Natural killer cell treated with Interleukin-12 subunit alpha and Interleukin-12 subunit beta and Interleukin-15 and Interleukin-18, amount 100 ng/mL, for 72 hours (primary cell): ENCODE data around the gene FUNDC2. TPM values are rescaled to one million over a fixed set of nuclear protein-coding genes. Genes with fewer than 3 reads are reported as not detected.

Experiments used
- ATAC-seq, 2 donors: fragments of 150-1000 bp; cut with Tn5 transposase in 1 of 2; sonication (Bioruptor Pico), chemical (Tn5 transposase) in 1 of 2; 2 replicates each; pipeline ENCODE4 v1.10.0; 2021
- DNase-seq: peaks from one replicate; pipeline ENCODE4 v3.0.0; 2022; ENCODE audit warnings: low spot score
- H3K27ac Mint-ChIP-seq, 2 donors: 1 replicate in 1 of 2; 2 replicates in 1 of 2; pipeline ENCODE4 v1.8.0; 2022; ENCODE audit warnings: mixed read lengths in 2 of 2, mild to moderate bottlenecking in 1 of 2, moderate library complexity in 1 of 2
- H3K27me3 Mint-ChIP-seq, 2 donors: 1 replicate in 1 of 2; 2 replicates in 1 of 2; pipeline ENCODE4 v1.8.0; 2022; ENCODE audit warnings: mixed read lengths in 2 of 2
- H3K36me3 Mint-ChIP-seq: one replicate; pipeline ENCODE4 v1.8.0; 2022; ENCODE audit warnings: mixed read lengths
- H3K4me1 Mint-ChIP-seq, 2 donors: 1 replicate in 1 of 2; 2 replicates in 1 of 2; pipeline ENCODE4 v1.8.0; 2022; ENCODE audit warnings: low read depth in 2 of 2, mixed read lengths in 2 of 2, mild to moderate bottlenecking in 1 of 2
- H3K4me3 Mint-ChIP-seq: one replicate; pipeline ENCODE4 v1.8.0; 2022; ENCODE audit warnings: mixed read lengths
- H3K9me3 Mint-ChIP-seq: 2 replicates; pipeline ENCODE4 v1.8.0; 2022; ENCODE audit warnings: mixed read lengths
- total RNA-seq, 2 donors: library from RNA; stranded (reverse); gene quantifications; one replicate each; pipeline ENCODE4 v1.2.3, GENCODE V29; 2022

Gene FUNDC2
- total RNA-seq, 2 donors from 2014 or later: 47.2 to 62.5 TPM

DNA sequence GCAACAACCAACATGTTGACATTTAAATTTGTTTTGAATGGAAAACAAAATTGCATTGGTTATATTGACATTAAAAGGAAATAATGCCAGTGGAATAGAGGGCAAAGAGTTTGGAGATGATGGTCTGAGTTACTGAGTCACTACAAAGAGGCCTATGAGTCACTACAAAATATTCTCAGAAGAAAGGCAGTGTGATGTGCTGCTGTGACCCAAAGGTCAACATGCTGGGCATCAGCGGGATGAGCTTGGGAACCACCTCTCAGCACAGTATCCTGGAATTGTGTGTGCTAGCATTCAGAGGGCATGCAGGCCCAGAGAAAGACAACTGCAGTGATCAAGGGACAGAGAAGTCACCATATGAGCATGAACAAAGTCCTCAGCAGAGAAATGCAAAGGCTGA, 41.5 kb downstream of the FUNDC2 start:
- Mint-ChIP-seq H3K4me3 (no peak overlapping the region), H3K36me3 (no peaks in the 10 kb centered on the region), H3K4me1 (peaks cover 13 to 17% of the 10 kb centered on the region in 2 donors), H3K9me3 (no peaks in the 10 kb centered on the region), H3K27ac (no peak overlapping the region), H3K27me3 (peaks cover 0 to 4% of the 10 kb centered on the region in 2 donors)
- ATAC-seq (no peak), DNase-seq (no peak)

DNA sequence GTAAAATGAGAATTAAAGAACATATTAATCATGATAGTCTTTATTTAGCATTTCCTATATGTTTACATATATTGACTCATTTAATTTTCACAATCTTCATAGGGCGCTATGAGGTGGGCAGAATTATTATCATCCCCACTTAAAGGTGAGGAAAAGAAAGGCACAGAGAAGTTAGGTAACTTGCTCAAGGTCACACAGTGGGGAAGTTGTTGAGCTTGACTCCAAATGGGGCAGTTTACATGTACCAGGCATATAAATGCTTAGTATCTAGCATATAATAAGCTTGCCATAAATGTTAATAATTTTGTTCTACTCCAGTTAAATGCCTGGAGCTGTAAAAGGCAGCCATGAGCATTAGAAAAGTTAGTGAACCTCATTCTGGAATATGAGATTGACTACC, 42.8 kb downstream of the FUNDC2 start:
- H3K27ac Mint-ChIP-seq: peak overlapping the region; percentile 71 to 82
- H3K27me3 Mint-ChIP-seq: peaks cover 0 to 6% of the 10 kb centered on the region in 2 donors
- H3K9me3 Mint-ChIP-seq: no peaks in the 10 kb centered on the region
- peaks cover 23 to 29% of the 10 kb centered on the region in 2 donors for H3K4me1 Mint-ChIP-seq
- peaks cover 12% of the 10 kb centered on the region for H3K36me3 Mint-ChIP-seq
- DNase-seq: no peak
- no peak for ATAC-seq
- H3K4me3 Mint-ChIP-seq: peak overlapping the region; percentile 87

DNA sequence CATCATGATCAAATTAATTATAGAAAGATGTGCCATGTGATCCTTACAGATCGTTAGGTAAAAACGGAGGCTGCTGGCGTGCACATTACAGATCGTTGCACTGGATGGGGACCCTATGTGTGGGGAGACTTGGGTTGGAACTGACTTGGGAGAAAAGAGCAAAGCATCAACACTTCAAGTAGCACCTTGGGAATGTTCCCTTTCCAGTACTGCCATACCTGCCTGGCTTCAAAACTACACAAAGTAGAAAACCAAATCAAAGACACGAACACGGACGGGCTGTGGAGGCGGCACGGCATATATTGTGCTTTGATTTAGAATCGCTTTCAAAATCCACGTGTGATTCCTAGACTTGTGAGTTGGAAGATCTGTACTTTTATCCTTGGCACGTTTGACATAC, 43.4 kb downstream of the FUNDC2 start:
- no peak for DNase-seq
- peaks cover 23 to 32% of the 10 kb centered on the region in 2 donors for H3K4me1 Mint-ChIP-seq
- H3K27ac Mint-ChIP-seq: peak overlapping the region; percentile 71 to 82

DNA sequence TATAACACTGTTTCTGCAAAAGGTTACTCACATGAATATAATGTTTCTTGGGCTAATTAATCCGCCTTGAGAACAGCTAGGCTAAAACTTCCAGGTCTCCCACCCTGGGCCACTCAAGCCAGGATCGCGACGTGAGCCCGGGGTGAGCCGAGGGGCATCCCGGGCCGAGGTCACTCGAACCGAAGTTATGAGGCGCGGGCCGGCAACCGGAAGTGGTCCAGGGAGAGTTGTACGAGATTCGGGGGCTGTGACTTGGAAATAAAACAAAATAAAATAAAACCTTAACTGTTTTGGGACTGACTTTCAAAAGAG, 44.0 kb downstream of the FUNDC2 start:
- H3K27ac Mint-ChIP-seq: peak overlapping the region; percentile 71 to 82
- H3K9me3 Mint-ChIP-seq: no peaks in the 10 kb centered on the region
- H3K36me3 Mint-ChIP-seq: peaks cover 21% of the 10 kb centered on the region
- peaks cover 0 to 6% of the 10 kb centered on the region in 2 donors for H3K27me3 Mint-ChIP-seq
- peak overlapping the region; percentile 87 for H3K4me3 Mint-ChIP-seq
- H3K4me1 Mint-ChIP-seq: peaks cover 21 to 38% of the 10 kb centered on the region in 2 donors
- DNase-seq: peak; percentile 62
- ATAC-seq: peak in 1 of 2 donors; percentile 13

More for the DNA sequence above, 43.4 kb downstream of the FUNDC2 start:
- Mint-ChIP-seq H3K4me3 (peak overlapping the region; percentile 87), H3K9me3 (no peaks in the 10 kb centered on the region), H3K36me3 (peaks cover 15% of the 10 kb centered on the region), H3K27me3 (peaks cover 0 to 6% of the 10 kb centered on the region in 2 donors)
- ATAC-seq: no peak

DNA sequence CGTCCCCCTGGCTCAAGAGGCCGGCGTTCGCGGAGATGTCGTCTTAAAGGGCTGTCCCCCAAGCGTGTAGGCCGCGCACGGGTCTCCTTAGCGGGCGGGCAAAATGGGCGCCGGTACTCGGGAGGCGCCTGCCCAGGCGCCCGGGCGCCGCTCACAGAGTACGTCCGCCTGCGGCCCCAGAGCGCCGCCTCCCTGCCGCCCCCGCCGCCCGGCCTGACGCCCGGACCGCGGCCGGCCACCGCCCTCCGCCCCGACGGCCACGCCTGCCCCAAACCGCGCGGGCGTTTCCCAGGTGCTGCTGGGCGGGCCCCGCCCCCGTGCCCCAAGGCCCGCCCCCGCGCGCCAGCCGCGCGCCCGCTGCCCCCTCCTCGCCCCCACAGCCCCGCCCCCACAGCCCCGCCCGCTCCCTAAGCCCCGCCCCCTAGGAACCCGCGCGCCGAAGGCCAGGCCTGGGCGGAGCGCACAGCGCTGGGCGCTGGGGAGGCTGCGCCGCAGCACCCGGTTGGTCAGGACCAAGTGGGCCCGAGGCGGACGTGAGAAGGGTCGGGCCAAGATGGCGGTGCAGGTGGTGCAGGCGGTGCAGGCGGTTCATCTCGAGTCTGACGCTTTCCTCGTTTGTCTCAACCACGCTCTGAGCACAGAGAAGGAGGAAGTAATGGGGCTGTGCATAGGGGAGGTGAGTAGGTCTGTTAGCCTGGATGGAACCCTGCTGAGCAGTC, 44.5 kb downstream of the FUNDC2 start, which contains the start of the genes BRCC3, CMC4 and MTCP1:
Gene BRCC3, plus strand, starts transcription at position 534 of the 719 bp plus-strand sequence. Its CDS starts 20 bp downstream, at position 554.
Gene CMC4, minus strand, starts transcription at position 162 of the 719 bp plus-strand sequence. CDS start 7,113 bp downstream, outside the sequence.
Gene MTCP1, minus strand, starts transcription at position 162 of the 719 bp plus-strand sequence. CDS start 5,126 bp downstream, outside the sequence.
- H3K27me3 Mint-ChIP-seq: peaks cover 0 to 6% of the 10 kb centered on the region in 2 donors
- no peaks in the 10 kb centered on the region for H3K9me3 Mint-ChIP-seq
- peak within 1 kb of the TSS; percentile 89 for H3K4me3 Mint-ChIP-seq
- H3K4me1 Mint-ChIP-seq: peaks cover 21 to 38% of the 10 kb centered on the region in 2 donors
- H3K27ac Mint-ChIP-seq: peak within 1 kb of the TSS; percentile 78 to 82
- DNase-seq (peak; percentile 93), ATAC-seq (peak; percentile 96 to 97)
- H3K36me3 Mint-ChIP-seq: peaks cover 22% of the 10 kb centered on the region

DNA sequence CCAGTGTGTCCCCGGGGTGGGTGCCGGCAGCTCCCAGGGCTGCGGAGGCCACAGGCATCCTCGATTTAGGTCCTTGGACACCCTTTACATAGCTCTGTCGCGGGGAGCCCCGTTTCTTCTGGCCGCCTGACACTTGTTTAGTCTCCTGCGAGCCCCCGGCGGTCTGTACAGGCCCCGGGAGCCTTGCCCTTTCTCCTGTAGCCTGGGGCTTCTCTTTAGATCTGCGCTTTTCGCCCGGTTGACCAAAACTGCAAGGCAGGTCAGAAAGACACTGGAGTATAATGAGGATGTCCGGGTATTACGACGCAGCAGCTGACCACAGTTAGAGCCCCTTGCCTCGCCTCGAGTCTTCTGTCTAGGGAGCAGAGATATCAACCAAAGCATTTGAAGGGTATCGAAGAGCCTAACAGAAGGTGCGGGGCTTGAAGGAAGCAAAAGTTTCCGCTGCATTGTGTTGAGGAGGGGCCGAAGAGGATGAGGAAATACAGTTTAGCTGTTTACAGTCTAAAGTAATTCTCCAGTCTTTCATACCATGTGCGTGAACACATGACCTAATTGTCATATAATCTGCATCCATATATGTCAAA, 45.1 kb downstream of the FUNDC2 start:
- DNase-seq (no peak), ATAC-seq (no peak)
- Mint-ChIP-seq H3K27me3 (peaks cover 0 to 6% of the 10 kb centered on the region in 2 donors), H3K4me1 (peaks cover 21 to 38% of the 10 kb centered on the region in 2 donors), H3K9me3 (no peaks in the 10 kb centered on the region), H3K4me3 (peak overlapping the region; percentile 89), H3K27ac (peak overlapping the region; percentile 78 to 82), H3K36me3 (peaks cover 22% of the 10 kb centered on the region)

DNA sequence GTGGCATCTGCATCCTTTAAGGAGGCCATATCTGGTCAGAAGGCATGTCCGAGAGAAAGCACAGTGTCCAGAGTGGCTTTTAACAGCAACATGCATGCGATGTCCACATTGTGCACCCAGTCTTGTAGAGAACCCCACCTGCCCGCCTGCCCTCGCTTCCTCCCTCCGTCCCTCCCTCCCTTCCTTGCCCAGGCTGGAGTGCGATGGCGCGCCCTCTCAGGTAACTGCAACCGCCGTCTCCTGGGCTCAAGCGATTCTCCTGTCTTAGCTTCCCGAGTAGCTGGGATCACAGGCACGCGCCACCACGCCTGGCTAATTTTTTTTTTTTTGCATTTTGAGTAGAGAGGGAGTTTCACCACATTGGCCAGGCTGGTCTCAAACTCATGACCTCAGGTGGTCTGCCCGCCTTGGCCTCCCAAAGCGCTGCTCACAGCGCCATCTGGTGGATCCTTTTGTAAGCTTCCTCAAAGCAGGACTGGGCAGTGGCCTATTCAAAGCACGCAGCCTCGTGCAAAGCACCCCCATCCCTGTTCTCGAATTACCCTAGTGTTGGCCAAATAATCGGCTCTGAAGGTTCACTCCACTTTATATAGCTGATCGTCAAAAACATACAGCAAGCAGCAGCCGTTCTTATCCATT, 59.7 kb downstream of the FUNDC2 start:
- peaks cover 0 to 6% of the 10 kb centered on the region in 2 donors for H3K4me1 Mint-ChIP-seq
- no peak overlapping the region for H3K27ac Mint-ChIP-seq
- H3K36me3 Mint-ChIP-seq: peaks cover 7% of the 10 kb centered on the region
- H3K9me3 Mint-ChIP-seq: no peaks in the 10 kb centered on the region
- no peak overlapping the region for H3K4me3 Mint-ChIP-seq
- H3K27me3 Mint-ChIP-seq: no peaks in the 10 kb centered on the region
- peak in 1 of 2 donors; percentile 63 for ATAC-seq
- no peak for DNase-seq

DNA sequence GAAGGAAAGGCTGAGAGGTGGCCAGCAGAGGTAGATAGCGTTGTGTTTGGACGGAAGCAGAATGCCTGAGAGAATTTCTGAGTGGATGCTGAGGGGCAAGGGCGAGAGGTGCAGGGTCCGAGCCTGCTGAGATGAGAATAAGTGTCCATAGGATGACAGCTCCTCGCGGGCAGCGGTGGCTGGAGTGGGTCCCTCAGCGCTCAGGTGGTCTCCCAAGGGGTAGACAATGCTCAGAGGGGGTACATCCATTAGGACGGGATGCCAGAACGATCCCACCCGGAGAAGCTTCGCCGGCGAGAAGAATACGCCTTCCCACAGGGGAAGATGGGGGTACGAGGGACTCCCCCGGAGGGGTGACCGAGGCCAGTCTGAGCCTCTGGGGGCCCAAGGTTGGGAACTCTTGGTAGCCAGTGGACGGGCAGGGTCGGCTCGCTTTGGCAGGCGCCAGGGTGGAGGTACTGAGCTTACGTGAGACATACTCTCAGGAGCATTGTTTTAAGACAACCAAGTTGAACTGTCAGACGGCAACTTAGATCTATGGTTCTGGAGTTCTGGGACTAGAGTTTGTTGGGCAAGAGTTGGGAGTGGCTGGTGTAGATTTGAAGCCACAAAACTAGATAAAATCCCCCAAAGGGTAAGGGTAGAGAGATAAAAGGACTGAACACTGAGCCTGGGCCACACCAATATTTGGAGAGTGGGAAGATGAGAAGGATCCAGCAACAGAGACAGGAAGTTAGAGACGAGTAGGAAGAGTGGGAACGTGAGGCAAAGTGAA, 60.5 kb downstream of the FUNDC2 start:
- no peak for DNase-seq

DNA sequence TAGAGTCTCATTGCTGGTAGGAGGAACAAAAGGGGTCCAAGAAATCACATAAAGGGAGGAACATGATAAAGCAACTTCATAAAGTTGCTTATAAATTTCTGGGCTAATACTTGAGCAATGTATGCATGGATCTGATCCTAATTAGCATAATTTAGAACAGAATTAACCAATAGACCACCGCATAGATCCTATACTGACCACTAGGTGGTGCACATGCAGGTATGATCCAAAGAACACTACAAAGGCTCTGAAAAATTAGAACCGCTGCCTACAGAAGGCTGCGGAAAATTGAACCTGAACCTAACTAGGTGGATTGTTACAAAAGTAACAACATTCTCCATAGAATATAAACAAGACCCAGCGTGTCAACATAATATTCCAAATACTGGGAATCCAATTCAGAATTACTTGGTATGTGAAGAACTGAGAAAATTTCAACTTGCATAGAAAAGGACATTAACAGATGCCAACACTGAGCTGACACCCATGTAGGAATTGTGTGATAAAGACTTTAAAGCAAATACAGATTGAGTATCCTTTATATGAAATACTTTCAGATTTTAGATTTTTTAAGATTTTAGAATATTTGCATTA, 67.9 kb downstream of the FUNDC2 start:
- DNase-seq (no peak), ATAC-seq (no peak)
- no peak overlapping the region for H3K27ac Mint-ChIP-seq
- no peaks in the 10 kb centered on the region for H3K9me3 Mint-ChIP-seq
- no peak overlapping the region for H3K4me3 Mint-ChIP-seq
- no peaks in the 10 kb centered on the region for H3K27me3 Mint-ChIP-seq
- H3K4me1 Mint-ChIP-seq: peaks cover 0 to 3% of the 10 kb centered on the region in 2 donors
- H3K36me3 Mint-ChIP-seq: peaks cover 4% of the 10 kb centered on the region

More for the DNA sequence above, 60.5 kb downstream of the FUNDC2 start:
- Mint-ChIP-seq H3K36me3 (peaks cover 7% of the 10 kb centered on the region), H3K9me3 (no peaks in the 10 kb centered on the region), H3K27me3 (no peaks in the 10 kb centered on the region), H3K4me1 (peaks cover 0 to 6% of the 10 kb centered on the region in 2 donors), H3K27ac (no peak overlapping the region), H3K4me3 (no peak overlapping the region)
- ATAC-seq: no peak

DNA sequence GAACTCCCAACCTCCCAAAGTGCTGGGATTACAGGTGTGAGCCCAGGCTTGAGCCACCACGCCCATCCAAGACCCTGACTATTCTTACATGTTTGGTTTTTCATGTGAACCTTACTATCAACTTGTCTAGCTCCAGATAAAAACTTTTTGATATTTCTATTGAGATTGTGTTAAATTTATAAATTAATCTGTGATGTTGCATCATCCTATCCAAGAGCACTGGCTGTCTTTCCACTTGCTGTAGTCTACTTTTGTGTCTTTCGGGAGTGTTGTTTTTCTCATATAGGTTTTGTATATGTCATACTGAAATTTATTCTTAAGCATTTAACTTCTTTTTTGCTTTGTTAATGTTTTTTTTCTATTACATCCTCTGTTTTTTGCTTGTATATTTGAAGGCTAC, 79.3 kb downstream of the FUNDC2 start:
- H3K27ac Mint-ChIP-seq: no peak overlapping the region
- DNase-seq (no peak), ATAC-seq (no peak)
- H3K27me3 Mint-ChIP-seq: peaks cover 0 to 2% of the 10 kb centered on the region in 2 donors
- peaks cover 4 to 5% of the 10 kb centered on the region in 2 donors for H3K4me1 Mint-ChIP-seq
- no peaks in the 10 kb centered on the region for H3K9me3 Mint-ChIP-seq
- no peak overlapping the region for H3K4me3 Mint-ChIP-seq
- H3K36me3 Mint-ChIP-seq: peaks cover 11% of the 10 kb centered on the region

DNA sequence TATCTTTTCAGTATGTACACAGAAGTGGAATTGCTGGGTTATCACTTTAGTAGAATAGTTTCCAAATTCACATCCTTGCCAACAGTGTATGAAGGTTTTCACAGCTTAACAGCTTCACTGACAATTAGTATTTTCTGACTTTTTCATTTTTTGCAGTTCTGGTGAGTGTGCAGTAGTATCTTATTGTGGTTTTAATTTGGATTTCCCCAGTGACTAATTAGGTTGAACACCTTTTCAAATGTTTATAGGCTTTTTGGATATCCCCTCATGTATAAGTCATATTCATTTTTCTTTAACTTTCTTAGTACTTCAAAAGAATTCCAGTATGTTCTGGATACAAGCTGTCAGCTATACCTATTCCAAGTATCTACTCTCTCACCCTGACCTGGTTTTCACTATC, 81.8 kb downstream of the FUNDC2 start:
- Mint-ChIP-seq H3K27ac (peak overlapping the region in 1 of 2 donors; percentile 17), H3K9me3 (no peaks in the 10 kb centered on the region), H3K27me3 (peaks cover 0 to 5% of the 10 kb centered on the region in 2 donors), H3K4me1 (peaks cover under 1 to 3% of the 10 kb centered on the region in 2 donors), H3K36me3 (peaks cover 17% of the 10 kb centered on the region), H3K4me3 (no peak overlapping the region)
- DNase-seq: no peak
- peak in 1 of 2 donors; percentile 31 for ATAC-seq
